ENCODE results near the gene SNTN.

The SNTN gene

DNA sequence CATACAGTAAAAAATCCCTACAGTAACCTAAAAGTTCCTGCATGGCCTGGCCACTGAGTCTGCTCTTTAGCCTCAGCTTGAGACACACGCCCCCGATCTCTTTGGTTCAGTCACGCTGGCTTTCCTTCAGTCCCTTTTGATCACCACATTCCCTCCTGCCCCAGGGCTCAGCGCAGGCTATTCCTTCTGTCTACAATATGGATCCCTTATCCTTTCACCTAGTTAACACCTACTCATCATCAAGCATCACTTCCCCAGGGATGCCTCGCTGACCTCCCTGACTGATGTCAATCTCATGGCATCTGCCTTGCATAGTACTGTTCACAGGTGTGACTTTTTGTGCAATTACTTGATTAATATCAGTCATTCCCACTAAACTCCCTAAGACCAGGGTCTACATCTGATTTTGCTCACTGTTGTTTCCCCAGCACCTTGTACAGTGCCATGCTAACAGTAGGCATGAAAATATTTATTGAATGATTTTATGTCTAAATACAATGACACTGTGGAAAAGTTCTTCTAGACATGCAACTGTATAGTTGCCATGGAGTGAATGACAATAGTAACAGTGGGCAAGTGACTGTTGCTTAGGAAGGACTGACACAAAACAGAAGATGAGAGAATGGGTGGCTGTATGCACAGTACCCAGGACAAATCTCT is at the start of gene SNTN:
Gene SNTN (plus strand): TSS at position 610 of the 660 bp plus-strand sequence. CDS start 13 bp downstream, at position 623.
- TF ChIP-seq HDGF (IDR thresholded peaks at IDR 0.05; ENCODE audit: borderline replicate concordance) (no peak), ARNT (IDR thresholded peaks at IDR 0.05) (no peak), BHLHE40 (IDR thresholded peaks at IDR 0.05; ENCODE audit: borderline replicate concordance) (no peak), ZNF384 (IDR thresholded peaks at IDR 0.05) (no peak), NFRKB (IDR thresholded peaks at IDR 0.05) (no peak), LEF1 (IDR thresholded peaks at IDR 0.05; ENCODE audit: borderline replicate concordance) (no peak), SP1 (IDR thresholded peaks at IDR 0.05) (no peak), FOXA1 (IDR thresholded peaks at IDR 0.05) (no peak), SUZ12 (IDR thresholded peaks at IDR 0.05) (no peak), TARDBP (IDR thresholded peaks at IDR 0.05) (no peak)
- CTCF ChIA-PET: no interaction called here
- POLR2A ChIA-PET: no interaction called here
- no peak for DNase-seq (ENCODE audit: extremely low spot score)

DNA sequence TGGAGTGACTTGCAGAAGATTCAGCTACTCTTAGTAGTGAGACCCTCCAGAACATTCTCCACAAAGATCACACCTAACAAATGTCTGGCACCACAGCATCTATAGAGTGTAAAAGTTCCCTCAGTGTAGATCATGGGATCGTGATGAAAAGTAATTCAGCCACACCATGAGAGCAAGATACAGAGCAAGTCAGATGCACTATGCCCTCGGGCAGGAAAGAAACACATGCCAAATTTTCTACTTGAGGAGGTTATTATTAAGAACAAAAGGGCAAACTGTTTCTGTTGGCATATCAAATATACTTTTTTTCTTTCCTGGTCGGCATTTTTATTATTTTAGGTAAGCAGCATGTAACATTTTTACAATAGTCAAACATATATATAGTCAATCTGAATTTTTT is 44.8 kb upstream of the SNTN start:
- no peak for DNase-seq (ENCODE audit: extremely low spot score)
- TF ChIP-seq BHLHE40 (IDR thresholded peaks at IDR 0.05; ENCODE audit: borderline replicate concordance) (no peak), PKNOX1 (IDR thresholded peaks at IDR 0.05) (no peak), NFRKB (IDR thresholded peaks at IDR 0.05) (no peak), ZNF384 (IDR thresholded peaks at IDR 0.05) (no peak), ELF4 (IDR thresholded peaks at IDR 0.05) (no peak), TARDBP (IDR thresholded peaks at IDR 0.05) (no peak), FOXA1 (IDR thresholded peaks at IDR 0.05) (no peak), SUZ12 (IDR thresholded peaks at IDR 0.05) (no peak), FOXK2 (IDR thresholded peaks at IDR 0.05) (no peak)
- POLR2A ChIA-PET: no interaction called here
- CTCF ChIA-PET: no interaction called here

DNA sequence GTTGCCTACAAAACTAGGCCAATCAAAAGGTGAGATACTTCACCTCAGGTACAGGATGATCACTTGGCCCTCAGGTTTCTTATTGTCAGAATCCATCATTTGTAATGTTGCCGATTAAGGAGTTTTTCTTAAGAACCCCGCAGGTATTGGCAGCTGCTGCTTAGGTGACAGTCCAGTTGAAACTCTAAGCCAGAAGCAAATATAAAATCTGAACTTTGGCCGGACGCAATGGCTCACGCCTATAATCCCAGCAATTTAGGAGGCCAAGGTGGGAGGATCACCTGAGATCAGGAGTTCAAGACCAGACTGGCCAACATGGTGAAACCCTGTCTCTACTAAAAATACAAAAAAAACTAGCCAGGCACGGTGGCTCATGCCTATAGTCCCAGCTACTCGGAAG is 43.1 kb upstream of the SNTN start:
- ChIA-PET CTCF (no interaction called here), POLR2A (no interaction called here)
- no peak for DNase-seq (ENCODE audit: extremely low spot score)
- no peak for TF ChIP-seq TARDBP (IDR thresholded peaks at IDR 0.05)
- TF ChIP-seq LEF1 (IDR thresholded peaks at IDR 0.05; ENCODE audit: borderline replicate concordance): no peak
- no peak for TF ChIP-seq CTBP1 (IDR thresholded peaks at IDR 0.05; ENCODE audit: borderline replicate concordance)
- TF ChIP-seq SUZ12 (IDR thresholded peaks at IDR 0.05): no peak
- TF ChIP-seq PKNOX1 (IDR thresholded peaks at IDR 0.05): no peak

- CTCF ChIA-PET: no interaction called here
- POLR2A ChIA-PET: no interaction called here
- DNase-seq (ENCODE audit: extremely low spot score): no peak
- TF ChIP-seq CTBP1 (IDR thresholded peaks at IDR 0.05; ENCODE audit: borderline replicate concordance) (no peak), SUZ12 (IDR thresholded peaks at IDR 0.05) (no peak), FOXK2 (IDR thresholded peaks at IDR 0.05) (no peak), BHLHE40 (IDR thresholded peaks at IDR 0.05; ENCODE audit: borderline replicate concordance) (no peak), HDGF (IDR thresholded peaks at IDR 0.05; ENCODE audit: borderline replicate concordance) (no peak), FOXM1 (IDR thresholded peaks at IDR 0.05; ENCODE audit: borderline replicate concordance) (no peak), ARNT (IDR thresholded peaks at IDR 0.05) (no peak), ZNF384 (IDR thresholded peaks at IDR 0.05) (no peak)
Measured at GRCh38 chr3:63609834-63610233, 42.6 kb upstream of the SNTN start.

- no peak for DNase-seq (ENCODE audit: extremely low spot score)
- TF ChIP-seq PKNOX1 (IDR thresholded peaks at IDR 0.05): no peak
- POLR2A ChIA-PET: no interaction called here
- CTCF ChIA-PET: no interaction called here
Measured at GRCh38 chr3:63611382-63611781, 41.1 kb upstream of the SNTN start.

DNA sequence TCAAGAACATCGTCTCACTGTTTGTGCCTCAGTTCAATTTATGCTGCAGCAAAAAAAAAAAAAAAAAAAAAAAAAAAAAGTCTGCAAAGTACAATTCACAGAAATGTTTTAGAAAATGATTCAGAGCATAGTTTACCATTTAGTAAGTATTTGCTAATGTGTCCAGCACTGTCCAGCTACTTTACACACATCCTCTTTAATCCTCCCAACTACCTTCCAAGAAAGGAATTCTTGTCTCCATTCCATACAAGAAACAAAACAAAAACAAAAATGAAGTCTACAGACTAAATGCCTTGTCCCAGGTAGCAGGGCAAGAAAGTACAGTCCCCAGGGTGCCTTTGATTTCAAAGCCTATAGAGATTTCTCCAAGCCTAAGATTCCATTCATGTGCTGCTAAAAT is 38.9 kb upstream of the SNTN start:
- ChIA-PET POLR2A (no interaction called here), CTCF (no interaction called here)
- no peak for TF ChIP-seq ARNT (IDR thresholded peaks at IDR 0.05)
- TF ChIP-seq LEF1 (IDR thresholded peaks at IDR 0.05; ENCODE audit: borderline replicate concordance): no peak
- no peak for TF ChIP-seq NFRKB (IDR thresholded peaks at IDR 0.05)
- no peak for TF ChIP-seq FOXM1 (IDR thresholded peaks at IDR 0.05; ENCODE audit: borderline replicate concordance)
- DNase-seq (ENCODE audit: extremely low spot score): no peak

GRCh38 chr3:63617391-63617790 is 35.1 kb upstream of the SNTN start:
- TF ChIP-seq BHLHE40 (IDR thresholded peaks at IDR 0.05; ENCODE audit: borderline replicate concordance) (no peak), HDGF (IDR thresholded peaks at IDR 0.05; ENCODE audit: borderline replicate concordance) (no peak), SUZ12 (IDR thresholded peaks at IDR 0.05) (no peak), FOXA1 (IDR thresholded peaks at IDR 0.05) (no peak), SP1 (IDR thresholded peaks at IDR 0.05) (no peak), ARNT (IDR thresholded peaks at IDR 0.05) (no peak), FOXM1 (IDR thresholded peaks at IDR 0.05; ENCODE audit: borderline replicate concordance) (no peak), ELF4 (IDR thresholded peaks at IDR 0.05) (no peak), LEF1 (IDR thresholded peaks at IDR 0.05; ENCODE audit: borderline replicate concordance) (no peak), NFRKB (IDR thresholded peaks at IDR 0.05) (no peak), L3MBTL2 (conservative IDR thresholded peaks at IDR 0.05) (no peak), TARDBP (IDR thresholded peaks at IDR 0.05) (no peak), CTBP1 (IDR thresholded peaks at IDR 0.05; ENCODE audit: borderline replicate concordance) (no peak), PKNOX1 (IDR thresholded peaks at IDR 0.05) (no peak), ZNF384 (IDR thresholded peaks at IDR 0.05) (no peak), FOXK2 (IDR thresholded peaks at IDR 0.05) (no peak)
- no peak for DNase-seq (ENCODE audit: extremely low spot score)
- ChIA-PET POLR2A (no interaction called here), CTCF (no interaction called here)
